ENCODE measurements around the gene RMRP.

GRCh38 chr9:35652829-35653209, 5.0 kb downstream of the RMRP start:
- TF ChIP-seq CTCF (IDR thresholded peaks at IDR 0.05; ENCODE audit: insufficient read depth, low read length, poor library complexity, severe bottlenecking) (no peak), EZH2phosphoT487 (conservative IDR thresholded peaks at IDR 0.05; ENCODE audit: low read length) (no peak)

Measured in SU-DHL-6 (cell line).